Neural crest cell (in vitro differentiated cells): ENCODE data around the gene RELN. TPM values are rescaled to one million over a fixed set of nuclear protein-coding genes. Genes with fewer than 3 reads are reported as not detected.

ENCODE experiments used
- DNase-seq: peaks from one replicate; pipeline ENCODE4 v3.0.0; 2021; ENCODE audit warnings: low read depth, mixed read lengths, low spot score
- H3K27ac Mint-ChIP-seq: one replicate; pipeline ENCODE4 v1.8.0; 2021; ENCODE audit warnings: mild to moderate bottlenecking, mixed read lengths; ENCODE audit not compliant: unreplicated experiment
- H3K27me3 Mint-ChIP-seq: 2 replicates; pipeline ENCODE4 v1.8.0; 2021; ENCODE audit warnings: low read depth, mild to moderate bottlenecking, mixed read lengths
- H3K36me3 Mint-ChIP-seq: 2 replicates; pipeline ENCODE4 v1.8.0; 2021; ENCODE audit warnings: low read depth, mild to moderate bottlenecking, mixed read lengths
- H3K4me1 Mint-ChIP-seq: 2 replicates; pipeline ENCODE4 v1.8.0; 2021; ENCODE audit warnings: mixed read lengths
- H3K4me3 Mint-ChIP-seq: one replicate; pipeline ENCODE4 v1.8.0; 2021; ENCODE audit warnings: mild to moderate bottlenecking, mixed read lengths
- H3K9me3 Mint-ChIP-seq: 2 replicates; pipeline ENCODE4 v1.8.0; 2021; ENCODE audit warnings: mixed read lengths
- CTCF ChIP-seq: fragments of 200-600 bp; sonication (generic); conservative IDR thresholded peaks from 2 replicates; pipeline ENCODE4 v1.5.0; 2021; ENCODE audit warnings: antibody characterized with exemption, mild to moderate bottlenecking
- total RNA-seq: library from RNA; stranded (reverse); gene quantifications from 2 replicates; pipeline ENCODE4 v1.2.1, GENCODE V29; 2021

Gene RELN
- total RNA-seq, 1 donor from 2014 or later = 0.02 TPM

GRCh38 chr7:103921692-103922091, 67.8 kb downstream of the RELN start:
- H3K27me3 Mint-ChIP-seq = peaks cover 76% of the 10 kb centered on the region
- no peak overlapping the region for H3K4me3 Mint-ChIP-seq
- no peak for TF ChIP-seq CTCF
- H3K9me3 Mint-ChIP-seq = no peaks in the 10 kb centered on the region
- no peaks in the 10 kb centered on the region for H3K4me1 Mint-ChIP-seq
- no peaks in the 10 kb centered on the region for H3K36me3 Mint-ChIP-seq
- no peak overlapping the region for H3K27ac Mint-ChIP-seq
- no peak for DNase-seq

- Mint-ChIP-seq H3K9me3 (no peaks in the 10 kb centered on the region), H3K27ac (no peak overlapping the region), H3K27me3 (peaks cover 85% of the 10 kb centered on the region), H3K4me3 (no peak overlapping the region), H3K36me3 (no peaks in the 10 kb centered on the region), H3K4me1 (no peaks in the 10 kb centered on the region)
- DNase-seq = no peak
- TF ChIP-seq CTCF = no peak
These were observed 70.1 kb downstream of the RELN start for GRCh38 chr7:103919272-103919868.

- Mint-ChIP-seq H3K4me1 (no peaks in the 10 kb centered on the region), H3K9me3 (no peaks in the 10 kb centered on the region), H3K27ac (no peak overlapping the region), H3K27me3 (peaks cover 85% of the 10 kb centered on the region), H3K36me3 (no peaks in the 10 kb centered on the region), H3K4me3 (no peak overlapping the region)
- no peak for TF ChIP-seq CTCF
- DNase-seq = no peak
These were observed 70.7 kb downstream of the RELN start for GRCh38 chr7:103918631-103919271.

- Mint-ChIP-seq H3K9me3 (no peaks in the 10 kb centered on the region), H3K4me1 (no peaks in the 10 kb centered on the region), H3K36me3 (no peaks in the 10 kb centered on the region), H3K27ac (no peak overlapping the region), H3K27me3 (peaks cover 69% of the 10 kb centered on the region), H3K4me3 (no peak overlapping the region)
- TF ChIP-seq CTCF = no peak
- DNase-seq = no peak
These were observed 73.6 kb downstream of the RELN start for GRCh38 chr7:103915680-103916357.

- no peak overlapping the region for H3K4me3 Mint-ChIP-seq
- H3K36me3 Mint-ChIP-seq = no peaks in the 10 kb centered on the region
- no peaks in the 10 kb centered on the region for H3K4me1 Mint-ChIP-seq
- TF ChIP-seq CTCF = peak; percentile 16
- DNase-seq = no peak
- H3K27me3 Mint-ChIP-seq = peaks cover 58% of the 10 kb centered on the region
- no peaks in the 10 kb centered on the region for H3K9me3 Mint-ChIP-seq
- H3K27ac Mint-ChIP-seq = no peak overlapping the region
These were observed 75.1 kb downstream of the RELN start for GRCh38 chr7:103914147-103914899.
